HepG2 (cell line): ENCODE measurements around the gene TMOD3.

Source experiments
- AHR ChIP-seq: IDR thresholded peaks from 2 replicates; pipeline ENCODE4 v1.6.1; 2018; ENCODE audit warnings: missing genetic modification reagents, missing compliant biosample characterization
- CBFB ChIP-seq: sonication (generic); formaldehyde crosslinking; IDR thresholded peaks from 2 replicates; pipeline ENCODE4 v1.4.0; 2020; ENCODE audit warnings: missing genetic modification reagents
- CBX5 ChIP-seq: sonication (generic); formaldehyde crosslinking; IDR thresholded peaks from 2 replicates; pipeline ENCODE4 v1.4.0; 2020; ENCODE audit warnings: missing genetic modification reagents, borderline replicate concordance
- HNRNPLL ChIP-seq: fragments of 200-400 bp; formaldehyde crosslinking; IDR thresholded peaks from 2 replicates; pipeline ENCODE4 v1.6.1; 2017; ENCODE audit warnings: mild to moderate bottlenecking, low read depth, low read length; ENCODE audit not compliant: poor library complexity, severe bottlenecking
- JUNB ChIP-seq: sonication (generic); formaldehyde crosslinking; IDR thresholded peaks from 2 replicates; pipeline ENCODE4 v1.8.0; 2022; ENCODE audit warnings: missing genetic modification reagents, mild to moderate bottlenecking, borderline replicate concordance
- MYC ChIP-seq: sonication (generic); formaldehyde crosslinking; IDR thresholded peaks from 2 replicates; pipeline ENCODE4 v1.9.0; 2021; ENCODE audit warnings: missing genetic modification reagents, borderline replicate concordance
- POLR2A ChIP-seq, 2 experiments: IDR thresholded peaks; 2 replicates each; pipeline ENCODE4 v1.6.1; 2011; ENCODE audit warnings: low read depth in 2 of 2, low read length in 2 of 2, mild to moderate bottlenecking in 1 of 2, moderate library complexity in 1 of 2; ENCODE audit not compliant: insufficient read depth in 1 of 2
- SP4 ChIP-seq: sonication (generic); formaldehyde crosslinking; IDR thresholded peaks from 2 replicates; pipeline ENCODE4 v1.8.1; 2023; ENCODE audit warnings: mild to moderate bottlenecking, missing genetic modification reagents
- STAT6 ChIP-seq: sonication (generic); formaldehyde crosslinking; IDR thresholded peaks from 2 replicates; pipeline ENCODE4 v1.4.0; 2020; ENCODE audit warnings: missing genetic modification reagents, mild to moderate bottlenecking, borderline replicate concordance
- TBP ChIP-seq: sonication (generic); formaldehyde crosslinking; IDR thresholded peaks from 2 replicates; pipeline ENCODE4 v1.5.0; 2020; ENCODE audit warnings: missing genetic modification reagents
- THAP9 ChIP-seq: sonication (generic); formaldehyde crosslinking; IDR thresholded peaks from 2 replicates; pipeline ENCODE4; 2020; ENCODE audit warnings: missing genetic modification reagents, mild to moderate bottlenecking, borderline replicate concordance
- U2AF2 ChIP-seq: fragments of 200-400 bp; formaldehyde crosslinking; IDR thresholded peaks from 2 replicates; pipeline ENCODE4 v1.6.1; 2017; ENCODE audit warnings: low read depth, mild to moderate bottlenecking, low read length
- ZNF770 ChIP-seq: sonication (generic); formaldehyde crosslinking; IDR thresholded peaks from 2 replicates; pipeline ENCODE4 v1.5.0; 2020; ENCODE audit warnings: mild to moderate bottlenecking, missing genetic modification reagents

- TF ChIP-seq CBX5 (CRISPR knock-in tag) (no peak), JUNB (no peak), POLR2A (IDR thresholded peaks at IDR 0.05; ENCODE audit: insufficient read depth in 1 of 2, low read depth in 2 of 2, low read length in 2 of 2) (no peak), HNRNPLL (no peak), MYC (no peak), TBP (CRISPR knock-in tag) (no peak), ZNF770 (CRISPR knock-in tag) (no peak), U2AF2 (no peak), CBFB (CRISPR knock-in tag) (no peak), THAP9 (CRISPR knock-in tag) (no peak), SP4 (CRISPR knock-in tag) (no peak), AHR (CRISPR knock-in tag) (no peak), STAT6 (CRISPR knock-in tag) (no peak)
Measured at GRCh38 chr15:51935466-51936104, 106.1 kb downstream of the TMOD3 start.
